Sigmoid colon (tissue), 4 donors: ENCODE results near the gene APEX2.

Experiments
- CTCF ChIP-seq, 4 experiments: fragments of 450-650 bp in 3 of 4; fragments of 200-600 bp in 1 of 4; IDR thresholded peaks; one replicate each; pipeline ENCODE4 v1.5.1; 2016 to 2019; ENCODE audit warnings: antibody characterized with exemption in 4 of 4, mild to moderate bottlenecking in 3 of 4, moderate library complexity in 2 of 4
- EP300 ChIP-seq, 4 donors: sonication (generic); formaldehyde crosslinking; IDR thresholded peaks; one replicate each; pipeline ENCODE4 v1.6.1; 2017; ENCODE audit warnings: antibody characterized with exemption in 4 of 4

- no peak for TF ChIP-seq CTCF (IDR thresholded peaks at IDR 0.05)
- TF ChIP-seq EP300 (IDR thresholded peaks at IDR 0.05): no peak
Measured at GRCh38 chrX:55004231-55004630, 4.1 kb downstream of the APEX2 start.
